ENCODE data around the gene COPS3.

COPS3 gene

GRCh38 chr17:17237026-17237799 lies 43.8 kb downstream of the COPS3 start, which contains the start of gene FLCN:
Gene FLCN (minus strand): TSS chr17:17237168. CDS start chr17:17228137, 9,031 bp downstream.
- TF ChIP-seq GATA3 (IDR thresholded peaks at IDR 0.05; ENCODE audit: low read depth, low read length) (no peak), GATA2 (IDR thresholded peaks at IDR 0.05; ENCODE audit: low read depth, low read length) (no peak)

DNA sequence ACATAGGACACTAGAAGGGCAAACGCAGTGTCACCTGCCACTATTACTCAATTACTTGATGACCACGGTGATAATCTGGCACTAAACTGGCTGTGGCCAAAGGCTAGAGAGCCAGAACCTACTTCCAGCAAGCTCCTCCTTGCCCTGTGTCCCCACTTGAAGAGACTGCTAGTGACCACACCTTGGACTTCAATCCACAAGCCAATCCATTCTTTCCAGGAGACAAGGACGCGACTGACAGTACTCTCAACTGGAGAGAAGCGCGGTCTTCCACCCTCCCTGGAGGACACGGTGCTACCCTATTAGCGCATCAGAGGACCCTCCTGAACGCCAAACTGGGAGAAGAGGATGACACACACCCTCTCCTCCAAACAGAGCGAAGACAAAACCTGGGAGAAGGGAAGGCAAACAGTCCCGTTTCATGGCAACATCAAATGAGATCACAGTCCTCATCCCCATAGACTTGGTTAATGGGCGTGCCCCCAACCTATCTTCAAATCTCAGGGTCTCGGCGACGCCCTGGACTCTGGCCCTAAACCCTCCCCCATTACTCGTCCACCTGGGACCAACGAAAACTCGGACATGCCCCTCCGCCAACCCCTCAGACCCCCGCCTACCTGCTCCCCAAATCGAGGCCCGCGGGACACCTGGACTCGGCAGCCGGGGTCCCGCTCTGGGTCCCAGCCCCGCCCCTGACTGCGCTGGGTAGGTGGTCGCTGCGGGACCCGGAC lies 44.6 kb downstream of the COPS3 start:
- TF ChIP-seq GATA3 (IDR thresholded peaks at IDR 0.05; ENCODE audit: low read depth, low read length) (no peak), GATA2 (IDR thresholded peaks at IDR 0.05; ENCODE audit: low read depth, low read length) (peak; percentile 74)

- no peak for TF ChIP-seq GATA2 (IDR thresholded peaks at IDR 0.05; ENCODE audit: low read depth, low read length)
- no peak for TF ChIP-seq GATA3 (IDR thresholded peaks at IDR 0.05; ENCODE audit: low read depth, low read length)
These were observed 45.6 kb downstream of the COPS3 start for GRCh38 chr17:17235212-17236174.

GRCh38 chr17:17232303-17232621 lies 48.8 kb downstream of the COPS3 start:
- TF ChIP-seq GATA3 (IDR thresholded peaks at IDR 0.05; ENCODE audit: low read depth, low read length), result no peak
- no peak for TF ChIP-seq GATA2 (IDR thresholded peaks at IDR 0.05; ENCODE audit: low read depth, low read length)

- TF ChIP-seq GATA3 (IDR thresholded peaks at IDR 0.05; ENCODE audit: low read depth, low read length), result no peak
- no peak for TF ChIP-seq GATA2 (IDR thresholded peaks at IDR 0.05; ENCODE audit: low read depth, low read length)
These were observed 49.3 kb downstream of the COPS3 start for GRCh38 chr17:17231621-17232302.

DNA sequence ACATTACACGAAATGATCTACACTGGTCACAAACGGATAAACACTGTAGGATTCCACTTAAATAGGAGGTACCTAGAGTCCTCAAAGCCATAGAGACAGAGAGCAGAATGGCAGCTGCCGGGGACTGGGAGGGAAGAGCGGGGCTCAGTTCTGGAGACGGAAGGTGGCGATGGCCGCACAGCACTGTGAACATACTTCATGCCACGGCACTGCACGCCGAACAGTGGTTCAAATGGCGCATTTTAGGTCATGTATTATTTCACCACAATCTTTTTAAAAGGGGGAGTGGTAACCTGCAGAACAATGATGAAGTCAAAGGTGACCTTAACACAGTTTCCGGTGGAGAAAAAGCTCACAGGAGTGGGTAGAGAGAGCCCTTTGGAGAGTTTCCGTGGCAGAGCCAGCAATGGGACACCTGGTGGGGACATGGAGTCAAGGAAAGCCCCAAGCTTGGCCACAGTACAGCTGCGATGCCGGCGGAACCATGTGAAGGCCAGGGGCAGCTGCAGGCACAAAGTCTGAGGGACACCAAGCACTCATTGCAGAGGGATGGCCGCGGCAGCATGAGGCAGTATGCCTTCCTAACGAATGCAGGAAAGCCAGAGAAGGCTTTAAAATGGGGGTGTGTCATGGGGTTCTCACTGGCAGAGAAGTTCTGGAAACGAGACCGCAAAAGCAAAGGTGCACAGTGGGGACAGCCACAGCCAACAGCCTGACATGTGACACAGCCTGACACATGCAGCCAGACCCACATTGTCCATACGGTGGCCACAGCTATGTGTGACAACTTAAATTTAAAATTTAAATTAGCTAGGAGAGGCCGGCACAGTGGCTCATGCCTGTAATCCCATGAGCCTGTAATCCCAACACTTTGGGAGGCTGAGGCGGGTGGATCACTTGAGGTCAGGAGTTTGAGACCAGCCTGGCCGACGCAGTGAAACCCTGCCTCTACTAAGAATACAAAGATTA lies 51.3 kb downstream of the COPS3 start:
- no peak for TF ChIP-seq GATA2 (IDR thresholded peaks at IDR 0.05; ENCODE audit: low read depth, low read length)
- no peak for TF ChIP-seq GATA3 (IDR thresholded peaks at IDR 0.05; ENCODE audit: low read depth, low read length)

- TF ChIP-seq GATA2 (IDR thresholded peaks at IDR 0.05; ENCODE audit: low read depth, low read length) (no peak), GATA3 (IDR thresholded peaks at IDR 0.05; ENCODE audit: low read depth, low read length) (no peak)
These were observed 52.3 kb downstream of the COPS3 start for GRCh38 chr17:17228521-17229279.

DNA sequence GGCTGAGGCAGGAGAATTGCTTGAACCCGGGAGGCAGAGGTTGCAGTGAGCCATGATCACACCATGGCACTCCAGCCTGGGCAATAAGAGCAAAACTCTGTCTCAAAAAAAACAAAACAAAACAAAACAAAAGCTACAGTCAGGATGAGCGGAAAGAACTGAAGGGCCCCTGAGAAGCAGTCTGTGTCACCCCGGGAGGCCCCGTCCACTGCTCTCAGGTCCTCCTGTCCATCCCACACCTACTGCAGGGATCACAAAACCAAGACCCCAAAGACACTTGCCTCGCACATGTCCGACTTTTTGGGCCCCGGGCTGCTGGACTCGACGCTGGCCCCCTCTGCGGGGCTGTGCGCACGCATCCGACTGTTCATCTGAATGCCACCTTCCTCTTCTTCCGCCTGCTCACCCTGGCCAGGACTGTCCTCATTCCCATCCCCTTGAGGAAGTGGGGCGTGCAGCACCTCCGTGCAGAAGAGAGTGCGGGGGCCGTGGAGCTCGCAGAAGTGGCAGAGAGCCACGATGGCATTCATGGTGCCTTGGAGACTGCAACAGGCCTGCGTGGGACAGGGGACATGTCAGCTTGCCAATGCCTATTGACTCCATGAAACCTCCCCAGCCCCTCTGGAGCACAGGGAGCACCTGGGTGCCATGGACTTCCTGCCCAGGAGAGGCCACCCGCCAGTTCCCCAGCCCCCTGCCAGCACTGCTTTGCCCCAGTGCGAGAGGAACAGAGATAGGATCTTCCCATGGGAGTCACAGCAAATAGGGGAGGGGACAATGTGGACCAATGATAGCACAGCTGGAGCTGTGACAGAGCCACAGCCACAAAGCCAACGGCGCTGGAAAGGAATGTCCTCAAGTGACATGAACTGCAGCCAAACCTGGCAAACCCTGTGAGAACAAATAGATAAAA lies 53.2 kb downstream of the COPS3 start:
- TF ChIP-seq GATA3 (IDR thresholded peaks at IDR 0.05; ENCODE audit: low read depth, low read length) (no peak), GATA2 (IDR thresholded peaks at IDR 0.05; ENCODE audit: low read depth, low read length) (no peak)

DNA sequence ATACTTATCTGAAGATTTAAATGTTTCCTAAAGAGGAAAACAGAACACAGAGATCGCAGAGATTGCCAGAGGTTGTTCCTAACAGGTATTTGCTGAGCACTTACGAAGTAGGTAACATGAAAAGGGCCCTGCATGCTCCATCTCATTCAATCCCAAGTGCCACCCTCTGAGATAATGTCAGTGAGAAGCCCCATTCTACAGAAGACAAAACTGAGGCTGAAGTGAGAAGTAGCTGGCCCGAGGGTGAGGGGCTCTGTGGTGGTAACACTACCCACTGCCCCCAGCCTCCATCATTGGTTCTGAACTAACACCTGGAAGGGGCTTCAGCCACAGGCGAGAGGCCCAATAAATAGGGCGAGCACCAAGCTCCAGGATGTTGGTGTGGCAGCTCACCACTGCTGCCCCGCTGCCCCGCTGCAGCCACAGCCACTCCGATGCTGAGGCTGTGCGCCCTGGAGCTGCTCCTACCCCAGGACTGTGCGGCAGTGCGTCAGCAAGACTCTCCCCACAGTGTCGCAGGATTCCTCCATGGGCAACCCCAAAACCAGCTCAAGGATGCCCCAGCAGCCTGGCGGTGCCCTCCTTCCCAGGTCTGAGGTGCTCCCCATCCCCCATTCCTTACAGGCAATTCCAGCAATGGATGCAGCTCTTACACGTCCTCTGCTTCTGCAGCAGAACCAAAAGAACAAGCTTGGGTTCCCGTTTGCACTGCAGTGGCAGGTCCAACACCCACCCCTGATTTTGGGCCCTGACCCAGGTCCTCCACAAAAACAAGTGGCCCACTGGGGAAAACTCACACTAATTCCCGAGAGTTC lies 54.4 kb downstream of the COPS3 start:
- no peak for TF ChIP-seq GATA2 (IDR thresholded peaks at IDR 0.05; ENCODE audit: low read depth, low read length)
- no peak for TF ChIP-seq GATA3 (IDR thresholded peaks at IDR 0.05; ENCODE audit: low read depth, low read length)

GRCh38 chr17:17225901-17226300 lies 55.1 kb downstream of the COPS3 start:
- TF ChIP-seq GATA3 (IDR thresholded peaks at IDR 0.05; ENCODE audit: low read depth, low read length) (no peak), GATA2 (IDR thresholded peaks at IDR 0.05; ENCODE audit: low read depth, low read length) (no peak)
